HEK293 (cell line): ENCODE data around the gene MUCL3.

ENCODE experiments used
- ATF2 ChIP-seq: fragments of 450-650 bp; formaldehyde crosslinking; IDR thresholded peaks from 2 replicates; pipeline ENCODE4 v1.5.1; 2016; ENCODE audit warnings: missing biosample characterization, missing genetic modification characterization, low read depth
- YY1 ChIP-seq: fragments of 450-650 bp; formaldehyde crosslinking; IDR thresholded peaks from 2 replicates; pipeline ENCODE4 v1.5.1; 2018; ENCODE audit warnings: missing biosample characterization, missing genetic modification characterization
- ZBTB8A ChIP-seq: fragments of 450-650 bp; formaldehyde crosslinking; IDR thresholded peaks from 2 replicates; pipeline ENCODE4 v1.5.1; 2016; ENCODE audit warnings: missing biosample characterization, missing genetic modification characterization
- ZNF132 ChIP-seq: fragments of 450-650 bp; formaldehyde crosslinking; IDR thresholded peaks from 2 replicates; pipeline ENCODE4 v1.5.1; 2017; ENCODE audit warnings: missing biosample characterization, missing genetic modification characterization, borderline replicate concordance
- TF ChIP-seq, protein P1 (sequence below): fragments of 450-650 bp; formaldehyde crosslinking; IDR thresholded peaks from 2 replicates; pipeline ENCODE4 v1.5.1; 2016; ENCODE audit warnings: missing biosample characterization, missing genetic modification characterization

- TF ChIP-seq ZBTB8A (tag by site-specific recombination) (no peak), ZNF132 (tag by site-specific recombination) (no peak), ATF2 (tag by site-specific recombination) (no peak), YY1 (tag by site-specific recombination) (no peak)
- TF ChIP-seq, protein P1, sequence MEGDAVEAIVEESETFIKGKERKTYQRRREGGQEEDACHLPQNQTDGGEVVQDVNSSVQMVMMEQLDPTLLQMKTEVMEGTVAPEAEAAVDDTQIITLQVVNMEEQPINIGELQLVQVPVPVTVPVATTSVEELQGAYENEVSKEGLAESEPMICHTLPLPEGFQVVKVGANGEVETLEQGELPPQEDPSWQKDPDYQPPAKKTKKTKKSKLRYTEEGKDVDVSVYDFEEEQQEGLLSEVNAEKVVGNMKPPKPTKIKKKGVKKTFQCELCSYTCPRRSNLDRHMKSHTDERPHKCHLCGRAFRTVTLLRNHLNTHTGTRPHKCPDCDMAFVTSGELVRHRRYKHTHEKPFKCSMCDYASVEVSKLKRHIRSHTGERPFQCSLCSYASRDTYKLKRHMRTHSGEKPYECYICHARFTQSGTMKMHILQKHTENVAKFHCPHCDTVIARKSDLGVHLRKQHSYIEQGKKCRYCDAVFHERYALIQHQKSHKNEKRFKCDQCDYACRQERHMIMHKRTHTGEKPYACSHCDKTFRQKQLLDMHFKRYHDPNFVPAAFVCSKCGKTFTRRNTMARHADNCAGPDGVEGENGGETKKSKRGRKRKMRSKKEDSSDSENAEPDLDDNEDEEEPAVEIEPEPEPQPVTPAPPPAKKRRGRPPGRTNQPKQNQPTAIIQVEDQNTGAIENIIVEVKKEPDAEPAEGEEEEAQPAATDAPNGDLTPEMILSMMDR (tag by site-specific recombination): peak; percentile 63; the same call in 1 of the 2 replicates
Measured at GRCh38 chr6:30942338-30943060, 1.7 kb downstream of the MUCL3 start.
